ENCODE results near the gene MLLT3.

DNA sequence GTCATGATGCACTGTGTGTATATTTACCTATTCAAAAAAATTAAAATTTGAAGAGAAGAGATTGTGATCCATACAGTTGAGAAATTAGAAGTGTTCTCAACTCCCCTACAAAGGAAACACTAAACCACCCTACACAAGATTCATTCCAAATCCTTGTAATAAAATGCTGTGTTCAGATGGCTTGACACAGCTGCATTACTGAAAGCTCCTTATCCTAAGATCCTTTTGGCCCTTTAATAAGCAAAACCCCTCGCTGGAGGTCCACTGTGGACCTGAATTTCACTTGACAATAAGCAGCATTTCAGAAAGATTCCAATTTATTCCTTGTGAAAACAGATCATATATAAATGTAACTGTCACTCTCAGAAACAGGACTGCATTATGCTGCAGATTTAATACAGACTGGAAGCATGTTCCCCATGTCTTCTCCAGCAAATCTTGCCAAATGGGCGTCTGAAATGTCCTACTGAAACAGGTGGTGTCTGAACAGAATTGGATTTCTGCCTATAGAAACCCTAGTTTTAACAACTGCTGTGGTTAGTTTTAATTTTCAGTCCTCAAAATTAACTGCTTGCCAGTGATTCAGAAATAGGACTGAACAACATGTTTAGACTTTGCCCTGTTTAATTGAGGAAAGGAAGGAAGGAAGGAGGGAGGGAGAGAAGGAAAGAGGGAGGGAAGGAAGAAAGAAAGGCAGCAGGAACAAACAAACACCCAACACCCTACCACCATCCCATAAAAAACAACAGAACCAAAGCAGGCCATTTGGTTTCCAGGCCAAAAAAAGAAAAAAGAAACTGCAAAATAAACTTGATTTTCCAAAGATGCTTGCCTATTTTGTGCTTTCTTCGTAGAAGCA, 179.6 kb downstream of the MLLT3 start:
- TF ChIP-seq, protein P1, sequence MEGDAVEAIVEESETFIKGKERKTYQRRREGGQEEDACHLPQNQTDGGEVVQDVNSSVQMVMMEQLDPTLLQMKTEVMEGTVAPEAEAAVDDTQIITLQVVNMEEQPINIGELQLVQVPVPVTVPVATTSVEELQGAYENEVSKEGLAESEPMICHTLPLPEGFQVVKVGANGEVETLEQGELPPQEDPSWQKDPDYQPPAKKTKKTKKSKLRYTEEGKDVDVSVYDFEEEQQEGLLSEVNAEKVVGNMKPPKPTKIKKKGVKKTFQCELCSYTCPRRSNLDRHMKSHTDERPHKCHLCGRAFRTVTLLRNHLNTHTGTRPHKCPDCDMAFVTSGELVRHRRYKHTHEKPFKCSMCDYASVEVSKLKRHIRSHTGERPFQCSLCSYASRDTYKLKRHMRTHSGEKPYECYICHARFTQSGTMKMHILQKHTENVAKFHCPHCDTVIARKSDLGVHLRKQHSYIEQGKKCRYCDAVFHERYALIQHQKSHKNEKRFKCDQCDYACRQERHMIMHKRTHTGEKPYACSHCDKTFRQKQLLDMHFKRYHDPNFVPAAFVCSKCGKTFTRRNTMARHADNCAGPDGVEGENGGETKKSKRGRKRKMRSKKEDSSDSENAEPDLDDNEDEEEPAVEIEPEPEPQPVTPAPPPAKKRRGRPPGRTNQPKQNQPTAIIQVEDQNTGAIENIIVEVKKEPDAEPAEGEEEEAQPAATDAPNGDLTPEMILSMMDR (IDR thresholded peaks at IDR 0.05), result no peak
- TF ChIP-seq POLR2A (IDR thresholded peaks at IDR 0.05), result no peak

Data from prostate gland (tissue), 2 donors.